Type B pancreatic cell (in vitro differentiated cells): ENCODE results near the gene ATP6V1G3. TPM values are rescaled to one million over a fixed set of nuclear protein-coding genes. Genes with fewer than 3 reads are reported as not detected.
"Not testable (repeated sequence)": the region's sequence is repeated elsewhere in the genome, so short reads cannot be mapped to it uniquely, and the experiment has no call there.

Source experiments
- DNase-seq: peaks from one replicate; pipeline ENCODE4 v3.0.0; 2021; ENCODE audit warnings: mixed read lengths; ENCODE audit not compliant: unreplicated experiment; ENCODE audit errors: extremely low spot score
- H3K27ac Mint-ChIP-seq: 2 replicates; pipeline ENCODE4 v1.8.0; 2021; ENCODE audit warnings: mild to moderate bottlenecking, mixed read lengths
- H3K27me3 Mint-ChIP-seq: 2 replicates; pipeline ENCODE4 v1.8.0; 2021; ENCODE audit warnings: mixed read lengths
- H3K36me3 Mint-ChIP-seq: 2 replicates; pipeline ENCODE4 v1.8.0; 2021; ENCODE audit warnings: mixed read lengths
- H3K4me1 Mint-ChIP-seq: one replicate; pipeline ENCODE4 v1.8.0; 2021; ENCODE audit warnings: mixed read lengths; ENCODE audit not compliant: unreplicated experiment
- H3K4me3 Mint-ChIP-seq: 2 replicates; pipeline ENCODE4 v1.8.0; 2021; ENCODE audit warnings: mild to moderate bottlenecking, mixed read lengths
- H3K9me3 Mint-ChIP-seq: 2 replicates; pipeline ENCODE4 v1.8.0; 2021; ENCODE audit warnings: mixed read lengths
- CTCF ChIP-seq: fragments of 200-600 bp; sonication (generic); conservative IDR thresholded peaks from 2 replicates; pipeline ENCODE4 v1.5.0; 2021; ENCODE audit warnings: antibody characterized with exemption, mild to moderate bottlenecking
- long read RNA-seq: library from polyadenylated mRNA; unstranded; transcript quantifications from one replicate; pipeline ENCODE4 v2.0.0, GENCODE V29; 2020
- total RNA-seq: library from RNA; stranded (reverse); gene quantifications from 2 replicates; pipeline ENCODE4 v1.2.1, GENCODE V29; 2021; ENCODE audit warnings: low replicate concordance

Gene ATP6V1G3, protein sequence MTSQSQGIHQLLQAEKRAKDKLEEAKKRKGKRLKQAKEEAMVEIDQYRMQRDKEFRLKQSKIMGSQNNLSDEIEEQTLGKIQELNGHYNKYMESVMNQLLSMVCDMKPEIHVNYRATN
- total RNA-seq = 0.69 and 0.89 TPM in 2 replicates
- long read RNA-seq, partial matches to known transcripts = 0 of 1 reads
- long read RNA-seq, other reads (novel, unspliced or antisense) = 0 of 1 reads

- H3K36me3 Mint-ChIP-seq = no peaks in the 10 kb centered on the region
- H3K4me1 Mint-ChIP-seq = no peaks in the 10 kb centered on the region
- H3K27ac Mint-ChIP-seq = no peak within 1 kb of the TSS
Observed at GRCh38 chr1:198540580-198540979, at the start of gene ATP6V1G3. ATP6V1G3 (minus strand) TSS chr1:198540680; CDS start chr1:198540650, 30 bp downstream.

DNA sequence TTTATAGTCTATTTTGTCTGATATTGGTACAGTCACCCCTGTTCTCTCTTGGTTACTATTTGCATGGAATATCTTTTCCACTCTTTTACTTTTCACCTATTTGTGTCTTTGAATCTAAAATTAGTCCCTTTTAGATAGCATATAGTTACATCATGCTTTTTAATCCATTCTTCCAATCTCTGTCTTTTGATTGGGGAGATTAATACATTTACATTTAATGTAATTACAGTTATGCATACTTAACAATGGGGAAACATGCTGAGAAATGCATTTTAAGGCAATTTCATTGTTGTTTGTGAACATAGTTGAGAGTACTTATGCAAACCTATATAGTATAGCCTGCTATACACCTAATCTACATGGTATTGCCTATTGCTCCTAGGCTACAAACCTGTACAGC is 48.4 kb upstream of the ATP6V1G3 start:
- no peak for TF ChIP-seq CTCF
- Mint-ChIP-seq H3K36me3 (no peaks in the 10 kb centered on the region), H3K4me1 (no peaks in the 10 kb centered on the region), H3K4me3 (no peak overlapping the region), H3K27ac (no peak overlapping the region), H3K9me3 (peaks cover 3% of the 10 kb centered on the region), H3K27me3 (no peaks in the 10 kb centered on the region)
- no peak for DNase-seq

More at GRCh38 chr1:198540580-198540979, at the start of gene ATP6V1G3:
- peak within 1 kb of the TSS; percentile 40 for H3K4me3 Mint-ChIP-seq
- no peak for TF ChIP-seq CTCF
- H3K9me3 Mint-ChIP-seq = no peaks in the 10 kb centered on the region
- DNase-seq = no peak
- H3K27me3 Mint-ChIP-seq = no peaks in the 10 kb centered on the region

GRCh38 chr1:198584163-198584562 is 43.7 kb upstream of the ATP6V1G3 start:
- H3K4me3 Mint-ChIP-seq = no peak overlapping the region
- H3K9me3 Mint-ChIP-seq = peaks cover 14% of the 10 kb centered on the region
- no peak overlapping the region for H3K27ac Mint-ChIP-seq
- H3K4me1 Mint-ChIP-seq = no peaks in the 10 kb centered on the region
- no peak for TF ChIP-seq CTCF
- H3K27me3 Mint-ChIP-seq = no peaks in the 10 kb centered on the region
- H3K36me3 Mint-ChIP-seq = no peaks in the 10 kb centered on the region
- DNase-seq = no peak

GRCh38 chr1:198583209-198583802 is 42.8 kb upstream of the ATP6V1G3 start:
- not testable (repeated sequence) for H3K27ac Mint-ChIP-seq, H3K4me3 Mint-ChIP-seq, DNase-seq, H3K36me3 Mint-ChIP-seq, H3K4me1 Mint-ChIP-seq, H3K27me3 Mint-ChIP-seq
- peaks cover 14% of the 10 kb centered on the region for H3K9me3 Mint-ChIP-seq

DNA sequence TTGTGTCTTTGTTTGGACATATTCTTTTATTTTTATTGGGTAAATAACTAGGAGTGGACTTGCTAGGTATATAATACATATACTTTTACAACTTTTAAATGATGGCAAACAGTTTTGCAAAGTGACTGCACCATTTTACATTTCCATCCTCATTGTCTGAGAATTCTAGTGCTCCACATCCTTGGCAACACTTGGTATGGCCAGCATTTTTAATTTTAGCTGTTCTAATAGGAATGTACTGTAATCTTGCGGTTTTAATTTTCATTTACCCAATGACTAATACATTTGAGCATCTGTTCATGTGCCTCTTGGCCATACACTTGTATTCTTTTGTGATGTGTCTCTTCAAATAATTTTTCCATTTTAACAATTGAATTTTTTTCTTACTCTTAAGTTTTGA is 37.0 kb upstream of the ATP6V1G3 start:
- Mint-ChIP-seq H3K27me3 (no peaks in the 10 kb centered on the region), H3K4me3 (no peak overlapping the region), H3K9me3 (peaks cover 10% of the 10 kb centered on the region), H3K36me3 (no peaks in the 10 kb centered on the region), H3K4me1 (no peaks in the 10 kb centered on the region), H3K27ac (no peak overlapping the region)
- DNase-seq = no peak
- no peak for TF ChIP-seq CTCF

DNA sequence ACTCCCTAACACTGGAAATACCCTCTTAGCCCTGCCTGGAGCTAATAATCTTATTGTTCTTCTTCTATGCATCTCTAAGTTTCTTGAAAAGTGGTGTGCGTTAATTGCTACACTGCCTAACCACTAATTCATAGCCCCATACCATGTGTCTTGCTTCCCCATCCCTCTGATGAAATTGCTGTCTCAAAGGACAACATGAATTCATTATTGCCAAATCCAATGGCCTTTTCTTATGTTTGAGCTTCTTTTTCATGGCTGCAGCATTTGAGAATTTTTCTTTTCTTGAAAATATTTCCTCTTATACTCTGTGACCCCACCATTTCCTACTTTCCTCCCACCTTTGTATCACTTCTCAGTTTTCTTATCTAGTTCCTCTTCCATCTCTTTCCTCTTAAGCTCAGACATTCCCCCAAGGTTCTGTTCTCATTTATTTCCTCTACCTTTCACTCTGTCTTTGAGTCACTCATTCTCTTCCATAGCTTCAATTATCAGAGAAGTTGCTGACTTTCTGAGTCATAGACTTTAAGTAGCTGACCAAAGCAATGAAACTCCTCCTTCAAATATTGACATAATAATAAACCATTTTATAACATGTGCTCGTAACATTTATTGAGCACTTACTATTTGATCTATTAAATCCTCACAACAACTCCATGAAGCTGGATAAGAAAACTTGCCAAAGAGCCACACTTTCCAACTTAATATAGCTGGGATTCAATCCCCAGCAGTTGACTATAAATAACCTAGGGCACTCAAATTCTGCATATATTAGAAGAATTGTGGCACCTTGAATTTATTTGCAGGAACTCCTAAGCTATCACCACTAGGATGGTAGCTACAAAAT is 35.5 kb upstream of the ATP6V1G3 start:
- no peak for TF ChIP-seq CTCF
- Mint-ChIP-seq H3K27me3 (peaks cover 4% of the 10 kb centered on the region), H3K4me3 (no peak overlapping the region), H3K36me3 (no peaks in the 10 kb centered on the region), H3K27ac (no peak overlapping the region), H3K9me3 (peaks cover 3% of the 10 kb centered on the region), H3K4me1 (no peaks in the 10 kb centered on the region)
- no peak for DNase-seq
